GM18951 (cell line): ENCODE results near the gene ZNF705A.
"Not testable (repeated sequence)": the region's sequence is repeated elsewhere in the genome, so short reads cannot be mapped to it uniquely, and the experiment has no call there.

ENCODE experiments used
- POLR2A ChIP-seq: IDR thresholded peaks from 4 replicates; pipeline ENCODE4 v1.6.1; 2011; ENCODE audit warnings: mild to moderate bottlenecking; ENCODE audit not compliant: insufficient read length, insufficient read depth; ENCODE audit errors: extremely low read depth
- in situ Hi-C: fragments of 300-500 bp; cut with MboI; formaldehyde crosslinking; loops from one replicate; pipeline ENCODE4 v1.12.0; 2022; ENCODE audit warnings: low sequenced_read_pairs, mixed read lengths, inconsistent platforms; ENCODE audit not compliant: unreplicated experiment

ZNF705A gene

GRCh38 chr12:8156416-8156815, 399 bp upstream of the ZNF705A start:
- TF ChIP-seq POLR2A = no peak
- in situ Hi-C loops = no loop called here

- in situ Hi-C loops = no loop called here
Measured at GRCh38 chr12:8157484-8158198, 826 bp downstream of the ZNF705A start.

GRCh38 chr12:8172911-8173310, 16.1 kb downstream of the ZNF705A start:
- in situ Hi-C loops = not testable (repeated sequence)

More at GRCh38 chr12:8157484-8158198, 826 bp downstream of the ZNF705A start:
- no peak for TF ChIP-seq POLR2A

- TF ChIP-seq POLR2A = peak; percentile 36
- in situ Hi-C loops = not testable (repeated sequence)
Measured at GRCh38 chr12:8179989-8180585, 23.3 kb downstream of the ZNF705A start.

GRCh38 chr12:8181271-8181670, 24.5 kb downstream of the ZNF705A start:
- in situ Hi-C loops = not testable (repeated sequence)

- in situ Hi-C loops = not testable (repeated sequence)
Measured at GRCh38 chr12:8182923-8183322, 26.1 kb downstream of the ZNF705A start.

- in situ Hi-C loops = not testable (repeated sequence)
Measured at GRCh38 chr12:8183346-8183745, 26.5 kb downstream of the ZNF705A start.

GRCh38 chr12:8184206-8184605, 27.4 kb downstream of the ZNF705A start:
- in situ Hi-C loops = not testable (repeated sequence)

GRCh38 chr12:8188088-8188487, 31.3 kb downstream of the ZNF705A start:
- in situ Hi-C loops = not testable (repeated sequence)

- in situ Hi-C loops = not testable (repeated sequence)
Measured at GRCh38 chr12:8197685-8198308, 41.0 kb downstream of the ZNF705A start.

- in situ Hi-C loops = not testable (repeated sequence)
Measured at GRCh38 chr12:8218711-8219382, 62.0 kb downstream of the ZNF705A start.

- in situ Hi-C loops = not testable (repeated sequence)
Measured at GRCh38 chr12:8221375-8221774, 64.6 kb downstream of the ZNF705A start.

- in situ Hi-C loops = not testable (repeated sequence)
Measured at GRCh38 chr12:8221844-8222243, 65.0 kb downstream of the ZNF705A start.

GRCh38 chr12:8222303-8222702, 65.5 kb downstream of the ZNF705A start:
- in situ Hi-C loops = not testable (repeated sequence)

GRCh38 chr12:8223646-8224045, 66.8 kb downstream of the ZNF705A start:
- in situ Hi-C loops = not testable (repeated sequence)

- in situ Hi-C loops = loop anchor here (25.0 kb wide), 1 partner anchor 112 kb away; the partner anchor contains the start of gene CLEC4A
Measured at GRCh38 chr12:8224782-8225181, 68.0 kb downstream of the ZNF705A start.
